GM04504 (cell line): Measurements from ENCODE around the gene SEMA6B.

ENCODE experiments used
- DNase-seq: peaks from one replicate; pipeline ENCODE4 v3.0.0-alpha.2; 2012; ENCODE audit warnings: low read depth

SEMA6B gene

DNA sequence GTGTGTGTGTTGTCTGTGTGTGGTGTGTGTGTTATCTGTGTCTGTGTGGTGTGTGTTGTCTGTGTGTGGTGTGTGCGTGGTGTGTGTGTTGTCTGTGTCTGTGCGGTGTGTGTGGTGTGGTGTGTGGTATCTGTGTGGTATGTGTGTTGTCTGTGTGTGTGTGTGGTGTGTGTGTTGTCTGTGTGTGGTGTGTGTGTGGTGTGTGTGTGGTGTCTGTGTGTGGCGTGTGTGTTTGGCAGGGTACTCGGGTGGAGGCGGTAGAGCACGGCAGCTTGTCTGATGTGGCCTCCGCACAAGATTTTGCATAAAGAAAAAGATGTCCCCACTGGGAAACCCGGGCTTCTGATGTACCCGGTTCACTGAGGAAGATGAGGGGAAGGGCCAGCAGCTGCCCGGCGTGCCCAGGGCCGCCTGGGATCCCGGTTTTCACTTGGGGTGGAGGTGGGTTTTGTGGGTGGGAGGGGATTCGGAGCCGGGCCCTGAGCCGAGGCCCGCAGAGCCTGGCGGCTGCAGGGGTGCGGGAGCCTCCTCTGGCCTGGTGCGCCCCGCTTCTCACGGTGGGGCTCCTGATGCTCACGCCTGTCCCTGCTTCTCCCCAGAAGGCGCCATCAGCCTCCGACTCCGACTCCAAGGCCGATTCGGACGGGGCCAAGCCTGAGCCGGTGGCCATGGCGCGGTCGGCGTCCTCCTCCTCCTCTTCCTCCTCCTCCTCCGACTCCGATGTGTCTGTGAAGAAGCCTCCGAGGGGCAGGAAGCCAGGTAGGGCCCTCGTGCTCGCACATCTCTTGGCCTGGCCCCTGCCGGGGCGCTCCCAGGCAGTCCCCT is 66.2 kb downstream of the SEMA6B start:
- no peak for DNase-seq
